PFSK-1 (cell line): ENCODE data around the gene SETD1B.
A peak's percentile ranks its signal among the peaks of the same experiment; 100 is the strongest.

Experiments used
- FOXP2 ChIP-seq: optimal IDR thresholded peaks from 2 replicates; pipeline ENCODE3; 2011; ENCODE audit warnings: borderline replicate concordance, control low read depth, inconsistent platforms; ENCODE audit not compliant: insufficient read depth; ENCODE audit errors: extremely low read length, extremely low read depth
- POLR2AphosphoS5 ChIP-seq: IDR thresholded peaks from 2 replicates; pipeline ENCODE4 v1.6.1; 2012; ENCODE audit warnings: low read depth, mild to moderate bottlenecking, control low read depth, low read length, moderate library complexity
- SIN3A ChIP-seq: IDR thresholded peaks from 2 replicates; pipeline ENCODE4 v1.6.1; 2012; ENCODE audit warnings: mild to moderate bottlenecking, low read length, moderate library complexity, borderline replicate concordance; ENCODE audit not compliant: insufficient read depth
- TAF1 ChIP-seq: IDR thresholded peaks from 2 replicates; pipeline ENCODE4 v1.6.1; 2012; ENCODE audit warnings: low read length, control low read depth, borderline replicate concordance; ENCODE audit not compliant: insufficient read depth
- TF ChIP-seq, protein P1 (sequence below), 2 experiments: IDR thresholded peaks; 2 replicates each; pipeline versions ENCODE4 v1.6.1 to v1.8.0; 2011 to 2012; ENCODE audit warnings: low read depth in 2 of 2, low read length in 2 of 2, control low read depth in 1 of 2, inconsistent platforms in 1 of 2, mild to moderate bottlenecking in 1 of 2, moderate library complexity in 1 of 2; ENCODE audit not compliant: insufficient read depth in 1 of 2

DNA sequence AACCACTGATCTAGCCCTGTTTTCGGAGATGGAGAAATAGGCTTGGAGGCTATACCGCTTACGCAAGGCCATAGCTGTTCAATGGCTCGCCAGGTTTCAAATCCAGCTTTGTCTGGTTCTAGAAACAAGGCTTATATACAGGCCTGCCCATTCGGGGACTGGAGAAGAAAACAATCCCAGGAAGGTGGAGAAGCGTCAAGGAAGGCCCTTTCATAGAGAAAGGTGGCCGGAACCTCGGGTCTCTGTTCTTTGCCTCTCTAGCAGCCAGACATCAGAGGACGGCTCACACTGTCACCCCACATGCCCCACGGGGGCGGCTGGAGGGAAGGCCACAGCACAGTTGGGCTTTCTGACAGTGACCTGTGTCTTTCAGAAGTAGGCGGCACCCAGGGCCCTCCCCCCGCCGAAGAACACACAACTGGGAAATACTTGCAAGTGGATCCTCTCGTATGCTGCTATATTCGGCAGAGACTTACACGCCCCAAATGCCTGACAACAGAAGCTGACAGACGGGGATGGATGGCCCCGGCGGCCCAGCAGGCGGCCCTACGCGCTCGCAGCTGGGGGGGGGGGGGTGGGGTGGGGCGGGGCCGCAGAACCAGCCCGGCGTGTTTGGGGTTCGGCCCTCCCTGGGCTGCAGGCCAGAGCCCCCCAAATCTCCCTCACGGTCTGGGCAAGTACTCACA is 4.5 kb upstream of the SETD1B start:
- TF ChIP-seq SIN3A (0 out of 2 replicates have a peak, but pooled peaks have one; percentile 30), POLR2AphosphoS5 (no peak), TAF1 (no peak), FOXP2 (no peak)
- TF ChIP-seq, protein P1, sequence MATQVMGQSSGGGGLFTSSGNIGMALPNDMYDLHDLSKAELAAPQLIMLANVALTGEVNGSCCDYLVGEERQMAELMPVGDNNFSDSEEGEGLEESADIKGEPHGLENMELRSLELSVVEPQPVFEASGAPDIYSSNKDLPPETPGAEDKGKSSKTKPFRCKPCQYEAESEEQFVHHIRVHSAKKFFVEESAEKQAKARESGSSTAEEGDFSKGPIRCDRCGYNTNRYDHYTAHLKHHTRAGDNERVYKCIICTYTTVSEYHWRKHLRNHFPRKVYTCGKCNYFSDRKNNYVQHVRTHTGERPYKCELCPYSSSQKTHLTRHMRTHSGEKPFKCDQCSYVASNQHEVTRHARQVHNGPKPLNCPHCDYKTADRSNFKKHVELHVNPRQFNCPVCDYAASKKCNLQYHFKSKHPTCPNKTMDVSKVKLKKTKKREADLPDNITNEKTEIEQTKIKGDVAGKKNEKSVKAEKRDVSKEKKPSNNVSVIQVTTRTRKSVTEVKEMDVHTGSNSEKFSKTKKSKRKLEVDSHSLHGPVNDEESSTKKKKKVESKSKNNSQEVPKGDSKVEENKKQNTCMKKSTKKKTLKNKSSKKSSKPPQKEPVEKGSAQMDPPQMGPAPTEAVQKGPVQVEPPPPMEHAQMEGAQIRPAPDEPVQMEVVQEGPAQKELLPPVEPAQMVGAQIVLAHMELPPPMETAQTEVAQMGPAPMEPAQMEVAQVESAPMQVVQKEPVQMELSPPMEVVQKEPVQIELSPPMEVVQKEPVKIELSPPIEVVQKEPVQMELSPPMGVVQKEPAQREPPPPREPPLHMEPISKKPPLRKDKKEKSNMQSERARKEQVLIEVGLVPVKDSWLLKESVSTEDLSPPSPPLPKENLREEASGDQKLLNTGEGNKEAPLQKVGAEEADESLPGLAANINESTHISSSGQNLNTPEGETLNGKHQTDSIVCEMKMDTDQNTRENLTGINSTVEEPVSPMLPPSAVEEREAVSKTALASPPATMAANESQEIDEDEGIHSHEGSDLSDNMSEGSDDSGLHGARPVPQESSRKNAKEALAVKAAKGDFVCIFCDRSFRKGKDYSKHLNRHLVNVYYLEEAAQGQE (IDR thresholded peaks at IDR 0.05; ENCODE audit: insufficient read depth in 1 of 2, low read depth in 2 of 2, low read length in 2 of 2), result no peak
